ENCODE data around the gene NPHS1. TPM values are rescaled to one million over a fixed set of nuclear protein-coding genes. Genes with fewer than 3 reads are reported as not detected.

The NPHS1 gene
- total and polyA plus RNA-seq, 2 donors from 2014 or later: 0.25 to 39.7 TPM

DNA sequence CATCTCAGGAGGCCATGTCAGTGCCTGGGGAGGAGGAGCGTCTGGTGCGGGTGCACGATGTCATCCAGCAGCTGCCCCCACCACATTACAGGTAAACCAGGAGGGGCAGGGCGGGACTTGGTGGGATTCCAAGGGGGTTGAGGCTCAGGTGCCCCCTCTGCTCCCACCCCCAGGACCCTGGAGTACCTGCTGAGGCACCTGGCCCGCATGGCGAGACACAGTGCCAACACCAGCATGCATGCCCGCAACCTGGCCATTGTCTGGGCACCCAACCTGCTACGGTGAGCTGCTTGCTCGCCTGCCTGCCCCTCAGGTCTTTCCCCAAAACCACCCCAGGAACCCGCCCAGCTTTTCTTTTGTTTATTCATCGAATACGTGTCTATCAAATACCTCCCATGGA is 69.7 kb downstream of the NPHS1 start:
- no peaks in the 10 kb centered on the region for H3K9me3 ChIP-seq (ENCODE audit: control insufficient read depth in 2 of 3, insufficient read depth in 1 of 3, low read length in 3 of 3)
- TF ChIP-seq, protein P1, sequence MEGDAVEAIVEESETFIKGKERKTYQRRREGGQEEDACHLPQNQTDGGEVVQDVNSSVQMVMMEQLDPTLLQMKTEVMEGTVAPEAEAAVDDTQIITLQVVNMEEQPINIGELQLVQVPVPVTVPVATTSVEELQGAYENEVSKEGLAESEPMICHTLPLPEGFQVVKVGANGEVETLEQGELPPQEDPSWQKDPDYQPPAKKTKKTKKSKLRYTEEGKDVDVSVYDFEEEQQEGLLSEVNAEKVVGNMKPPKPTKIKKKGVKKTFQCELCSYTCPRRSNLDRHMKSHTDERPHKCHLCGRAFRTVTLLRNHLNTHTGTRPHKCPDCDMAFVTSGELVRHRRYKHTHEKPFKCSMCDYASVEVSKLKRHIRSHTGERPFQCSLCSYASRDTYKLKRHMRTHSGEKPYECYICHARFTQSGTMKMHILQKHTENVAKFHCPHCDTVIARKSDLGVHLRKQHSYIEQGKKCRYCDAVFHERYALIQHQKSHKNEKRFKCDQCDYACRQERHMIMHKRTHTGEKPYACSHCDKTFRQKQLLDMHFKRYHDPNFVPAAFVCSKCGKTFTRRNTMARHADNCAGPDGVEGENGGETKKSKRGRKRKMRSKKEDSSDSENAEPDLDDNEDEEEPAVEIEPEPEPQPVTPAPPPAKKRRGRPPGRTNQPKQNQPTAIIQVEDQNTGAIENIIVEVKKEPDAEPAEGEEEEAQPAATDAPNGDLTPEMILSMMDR (IDR thresholded peaks at IDR 0.05; ENCODE audit: borderline replicate concordance, extremely low read depth, insufficient read depth): no peak

DNA sequence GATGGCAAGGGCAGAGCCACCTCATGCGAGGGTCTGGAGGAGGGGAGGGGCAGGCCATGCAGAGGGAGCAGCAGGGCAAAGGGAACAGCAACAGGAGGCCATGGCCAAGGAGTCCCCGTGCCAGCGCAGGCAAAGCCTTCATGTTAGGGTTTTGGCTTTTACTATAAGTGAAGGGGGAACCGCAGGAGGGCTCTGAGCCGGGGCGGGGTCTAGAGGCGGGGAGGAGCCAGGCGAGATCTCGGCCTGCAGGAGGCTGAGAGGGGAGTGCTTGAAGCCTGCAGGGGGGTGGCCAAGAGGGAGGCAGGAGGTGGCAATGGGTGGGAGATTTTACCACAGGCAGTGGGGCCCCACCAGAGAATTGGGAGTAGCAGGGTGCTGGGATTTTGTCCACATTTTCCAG is 70.7 kb downstream of the NPHS1 start:
- TF ChIP-seq, protein P1 (IDR thresholded peaks at IDR 0.05; ENCODE audit: borderline replicate concordance, extremely low read depth, insufficient read depth): no peak
- intact Hi-C loops (cut with DNase I): no loop called here
- no peaks in the 10 kb centered on the region for H3K36me3 ChIP-seq (ENCODE audit: control insufficient read depth in 2 of 3, insufficient read depth in 3 of 3, low read length in 3 of 3)
- no peaks in the 10 kb centered on the region for H3K27me3 ChIP-seq (ENCODE audit: control insufficient read depth, insufficient read depth, low read length)
- H3K4me3 ChIP-seq (ENCODE audit: low read length in 3 of 3): no peak overlapping the region
- FAIRE-seq: no peak
- no peaks in the 10 kb centered on the region for H3K4me1 ChIP-seq (ENCODE audit: control insufficient read depth in 2 of 3, insufficient read depth in 2 of 3, low read depth in 1 of 3, low read length in 3 of 3)
- no peak overlapping the region for H3K9ac ChIP-seq (ENCODE audit: low read length in 3 of 3)
- H3K27ac ChIP-seq (ENCODE audit: low read depth in 2 of 2, low read length in 2 of 2): no peak overlapping the region
- no peak for DNase-seq
- H3K9me3 ChIP-seq (ENCODE audit: control insufficient read depth in 2 of 3, insufficient read depth in 1 of 3, low read length in 3 of 3): no peaks in the 10 kb centered on the region

More for the DNA sequence above, 69.7 kb downstream of the NPHS1 start:
- no peak for DNase-seq
- intact Hi-C loops (cut with DNase I): no loop called here
- no peaks in the 10 kb centered on the region for H3K36me3 ChIP-seq (ENCODE audit: control insufficient read depth in 2 of 3, insufficient read depth in 3 of 3, low read length in 3 of 3)
- H3K4me3 ChIP-seq (ENCODE audit: low read length in 3 of 3): no peak overlapping the region
- no peaks in the 10 kb centered on the region for H3K27me3 ChIP-seq (ENCODE audit: control insufficient read depth, insufficient read depth, low read length)
- H3K9ac ChIP-seq (ENCODE audit: low read length in 3 of 3): no peak overlapping the region
- no peak overlapping the region for H3K27ac ChIP-seq (ENCODE audit: low read depth in 2 of 2, low read length in 2 of 2)
- no peaks in the 10 kb centered on the region for H3K4me1 ChIP-seq (ENCODE audit: control insufficient read depth in 2 of 3, insufficient read depth in 2 of 3, low read depth in 1 of 3, low read length in 3 of 3)
- no peak for FAIRE-seq

DNA sequence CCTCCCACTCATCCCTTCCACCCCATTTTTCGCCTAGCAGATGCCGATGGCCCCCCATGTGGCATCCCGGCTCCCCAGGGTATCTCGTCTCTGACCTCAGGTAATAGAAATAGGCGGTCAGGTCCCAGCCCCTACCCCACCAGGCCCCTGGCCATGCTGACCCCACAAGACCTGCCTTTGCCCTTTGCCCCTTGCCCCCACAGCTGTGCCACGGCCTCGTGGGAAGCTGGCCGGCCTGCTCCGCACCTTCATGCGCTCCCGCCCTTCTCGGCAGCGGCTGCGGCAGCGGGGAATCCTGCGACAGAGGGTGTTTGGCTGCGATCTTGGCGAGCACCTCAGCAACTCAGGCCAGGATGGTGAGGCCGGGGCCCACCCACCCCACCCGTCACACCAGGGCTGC is 71.6 kb downstream of the NPHS1 start:
- Histone ChIP-seq H3K4me3 (ENCODE audit: low read length in 3 of 3) (no peak overlapping the region), H3K27ac (ENCODE audit: low read depth in 2 of 2, low read length in 2 of 2) (no peak overlapping the region), H3K4me1 (ENCODE audit: control insufficient read depth in 2 of 3, insufficient read depth in 2 of 3, low read depth in 1 of 3, low read length in 3 of 3) (peaks cover 0 to 3% (median 0%) of the 10 kb centered on the region in 3 donors), H3K36me3 (ENCODE audit: control insufficient read depth in 2 of 3, insufficient read depth in 3 of 3, low read length in 3 of 3) (no peaks in the 10 kb centered on the region), H3K9me3 (ENCODE audit: control insufficient read depth in 2 of 3, insufficient read depth in 1 of 3, low read length in 3 of 3) (no peaks in the 10 kb centered on the region), H3K27me3 (ENCODE audit: control insufficient read depth, insufficient read depth, low read length) (no peaks in the 10 kb centered on the region), H3K9ac (ENCODE audit: low read length in 3 of 3) (no peak overlapping the region)
- TF ChIP-seq, protein P1 (IDR thresholded peaks at IDR 0.05; ENCODE audit: borderline replicate concordance, extremely low read depth, insufficient read depth): no peak
- FAIRE-seq: no peak
- DNase-seq: no peak
- intact Hi-C loops (cut with DNase I): no loop called here

DNA sequence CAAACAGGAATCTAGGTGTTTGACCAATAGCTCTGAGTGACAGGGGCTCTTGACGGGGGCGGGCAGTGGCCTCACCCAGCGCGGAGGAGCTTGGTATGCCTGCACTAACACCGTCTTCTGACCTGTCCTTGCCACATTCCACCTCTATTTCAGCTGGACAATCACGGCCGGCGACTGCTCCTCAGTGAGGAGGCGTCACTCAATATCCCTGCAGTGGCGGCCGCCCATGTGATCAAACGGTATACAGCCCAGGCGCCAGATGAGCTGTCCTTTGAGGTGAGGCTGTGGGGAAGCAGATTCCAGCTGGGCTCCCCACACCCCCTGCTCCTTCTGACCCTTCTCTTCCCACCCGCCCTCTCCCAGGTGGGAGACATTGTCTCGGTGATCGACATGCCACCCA is 72.2 kb downstream of the NPHS1 start:
- Histone ChIP-seq H3K9me3 (ENCODE audit: control insufficient read depth in 2 of 3, insufficient read depth in 1 of 3, low read length in 3 of 3) (no peaks in the 10 kb centered on the region), H3K4me3 (ENCODE audit: low read length in 3 of 3) (no peak overlapping the region), H3K27me3 (ENCODE audit: control insufficient read depth, insufficient read depth, low read length) (no peaks in the 10 kb centered on the region), H3K27ac (ENCODE audit: low read depth in 2 of 2, low read length in 2 of 2) (no peak overlapping the region), H3K9ac (ENCODE audit: low read length in 3 of 3) (no peak overlapping the region), H3K36me3 (ENCODE audit: control insufficient read depth in 2 of 3, insufficient read depth in 3 of 3, low read length in 3 of 3) (no peaks in the 10 kb centered on the region), H3K4me1 (ENCODE audit: control insufficient read depth in 2 of 3, insufficient read depth in 2 of 3, low read depth in 1 of 3, low read length in 3 of 3) (peaks cover 0 to 3% (median 0%) of the 10 kb centered on the region in 3 donors)
- TF ChIP-seq, protein P1 (IDR thresholded peaks at IDR 0.05; ENCODE audit: borderline replicate concordance, extremely low read depth, insufficient read depth): no peak
- no peak for DNase-seq
- no peak for FAIRE-seq
- intact Hi-C loops (cut with DNase I): no loop called here

All from kidney (tissue), 14 donors.